Measurements from ENCODE around the gene GREM1. TPM values are rescaled to one million over a fixed set of nuclear protein-coding genes. Genes with fewer than 3 reads are reported as not detected.
A peak's percentile ranks its signal among the peaks of the same experiment; 100 is the strongest.

The GREM1 gene
- 1 to 10 TPM in 1 of 2 donors, under 1 TPM in 1; 0.50 to 1.1 TPM for total RNA-seq
- 1 to 10 TPM; 1.9 to 6.0 TPM for polyA plus RNA-seq (ENCODE audit: insufficient read length in 2 of 2)
- long read RNA-seq, donor 1, result 0 reads
- long read RNA-seq, donor 2, result 0 reads
- long read RNA-seq, donor 3, full-length matches to known transcripts, result 1 of 1 reads
- long read RNA-seq, donor 3, partial matches to known transcripts, result 0 of 1 reads
- long read RNA-seq, donor 3, other reads (novel, unspliced or antisense), result 0 of 1 reads
- long read RNA-seq, donor 4, result 0 reads

DNA sequence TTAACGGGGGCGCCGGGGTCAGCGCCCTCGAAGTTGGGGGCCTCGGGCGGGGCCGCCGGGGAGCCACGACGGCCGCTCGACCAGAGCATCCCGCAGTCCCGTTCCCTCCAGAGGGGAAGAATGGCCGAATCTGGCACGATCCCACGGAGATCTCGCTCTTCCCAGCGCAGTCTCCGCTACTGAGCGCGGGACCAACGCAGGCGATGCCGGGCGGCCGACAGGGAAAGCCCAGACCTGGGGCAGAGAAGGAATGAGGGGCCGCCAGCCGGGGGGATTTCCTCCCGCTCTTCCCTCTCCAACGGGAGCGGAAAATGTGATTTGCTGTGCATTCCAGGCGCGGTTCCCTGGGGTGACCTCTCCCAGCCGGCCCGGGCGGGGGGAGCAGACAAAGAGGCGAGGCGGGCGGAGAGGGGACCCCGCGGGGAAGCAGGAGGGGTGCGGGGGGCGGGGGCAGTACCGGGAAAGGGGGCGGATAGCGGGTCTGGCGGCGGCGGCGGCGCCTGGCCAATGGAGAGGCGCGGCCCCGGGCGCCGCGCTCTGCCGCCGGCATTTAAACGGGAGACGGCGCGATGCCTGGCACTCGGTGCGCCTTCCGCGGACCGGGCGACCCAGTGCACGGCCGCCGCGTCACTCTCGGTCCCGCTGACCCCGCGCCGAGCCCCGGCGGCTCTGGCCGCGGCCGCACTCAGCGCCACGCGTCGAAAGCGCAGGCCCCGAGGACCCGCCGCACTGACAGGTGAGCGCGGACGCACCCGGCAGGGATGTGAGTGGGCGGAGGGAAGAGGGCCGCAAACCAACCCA is at the start of gene GREM1:
Gene GREM1 (plus strand): TSS at position 579 of the 801 bp plus-strand sequence. CDS start 12,687 bp downstream, outside the sequence.
- under 1% methylated on average over 95 of the region's 99 CpGs for WGBS (ENCODE audit: insufficient coverage)
- peaks cover 62% of the 10 kb centered on the region for H3K27me3 ChIP-seq (ENCODE audit: control insufficient read depth, insufficient read depth, low read length)
- DNase-seq (ENCODE audit: low read depth in 4 of 6, low spot score in 6 of 6), result peak in 2 of 6 donors; percentile 53 to 62

GRCh38 chr15:32668942-32669341 is 48.9 kb upstream of the GREM1 start:
- Histone ChIP-seq H3K36me3 (ENCODE audit: control insufficient read depth, insufficient read depth, low read length) (peaks cover 12% of the 10 kb centered on the region), H3K27me3 (ENCODE audit: control insufficient read depth, insufficient read depth, low read length) (no peaks in the 10 kb centered on the region), H3K27ac (ENCODE audit: low read depth, low read length) (no peak overlapping the region), H3K4me3 (ENCODE audit: low read depth, low read length) (no peak overlapping the region), H3K4me1 (ENCODE audit: control insufficient read depth, insufficient read depth, low read length) (peaks cover 16% of the 10 kb centered on the region), H3K9me3 (ENCODE audit: control insufficient read depth, insufficient read depth, low read length) (no peaks in the 10 kb centered on the region)
- no peak for DNase-seq (ENCODE audit: low read depth in 4 of 6, low spot score in 6 of 6)
- WGBS (ENCODE audit: insufficient coverage), result no CpG with 5 or more reads among the region's 2 CpGs

More for the DNA sequence above, at the start of gene GREM1:
- no peak within 1 kb of the TSS for H3K27ac ChIP-seq (ENCODE audit: low read depth, low read length)
- no peaks in the 10 kb centered on the region for H3K9me3 ChIP-seq (ENCODE audit: control insufficient read depth, insufficient read depth, low read length)
- no peaks in the 10 kb centered on the region for H3K36me3 ChIP-seq (ENCODE audit: control insufficient read depth, insufficient read depth, low read length)
- peaks cover 21% of the 10 kb centered on the region for H3K4me1 ChIP-seq (ENCODE audit: control insufficient read depth, insufficient read depth, low read length)
- H3K4me3 ChIP-seq (ENCODE audit: low read depth, low read length), result peak within 1 kb of the TSS; percentile 25

GRCh38 chr15:32669896-32670611 is 47.8 kb upstream of the GREM1 start:
- Histone ChIP-seq H3K4me1 (ENCODE audit: control insufficient read depth, insufficient read depth, low read length) (peaks cover 16% of the 10 kb centered on the region), H3K36me3 (ENCODE audit: control insufficient read depth, insufficient read depth, low read length) (peaks cover 12% of the 10 kb centered on the region), H3K9me3 (ENCODE audit: control insufficient read depth, insufficient read depth, low read length) (no peaks in the 10 kb centered on the region), H3K4me3 (ENCODE audit: low read depth, low read length) (no peak overlapping the region), H3K27me3 (ENCODE audit: control insufficient read depth, insufficient read depth, low read length) (no peaks in the 10 kb centered on the region), H3K27ac (ENCODE audit: low read depth, low read length) (peak overlapping the region; percentile 20)
- WGBS (ENCODE audit: insufficient coverage), result 48% methylated on average over 5 of the region's 5 CpGs
- peak in 2 of 6 donors; percentile 41 to 67 for DNase-seq (ENCODE audit: low read depth in 4 of 6, low spot score in 6 of 6)

GRCh38 chr15:32670623-32671022 is 47.2 kb upstream of the GREM1 start:
- Histone ChIP-seq H3K36me3 (ENCODE audit: control insufficient read depth, insufficient read depth, low read length) (peaks cover 12% of the 10 kb centered on the region), H3K4me3 (ENCODE audit: low read depth, low read length) (no peak overlapping the region), H3K27ac (ENCODE audit: low read depth, low read length) (peak overlapping the region; percentile 20), H3K27me3 (ENCODE audit: control insufficient read depth, insufficient read depth, low read length) (no peaks in the 10 kb centered on the region), H3K4me1 (ENCODE audit: control insufficient read depth, insufficient read depth, low read length) (peaks cover 16% of the 10 kb centered on the region), H3K9me3 (ENCODE audit: control insufficient read depth, insufficient read depth, low read length) (no peaks in the 10 kb centered on the region)
- no peak for DNase-seq (ENCODE audit: low read depth in 4 of 6, low spot score in 6 of 6)
- no CpG with 5 or more reads among the region's 3 CpGs for WGBS (ENCODE audit: insufficient coverage)

DNA sequence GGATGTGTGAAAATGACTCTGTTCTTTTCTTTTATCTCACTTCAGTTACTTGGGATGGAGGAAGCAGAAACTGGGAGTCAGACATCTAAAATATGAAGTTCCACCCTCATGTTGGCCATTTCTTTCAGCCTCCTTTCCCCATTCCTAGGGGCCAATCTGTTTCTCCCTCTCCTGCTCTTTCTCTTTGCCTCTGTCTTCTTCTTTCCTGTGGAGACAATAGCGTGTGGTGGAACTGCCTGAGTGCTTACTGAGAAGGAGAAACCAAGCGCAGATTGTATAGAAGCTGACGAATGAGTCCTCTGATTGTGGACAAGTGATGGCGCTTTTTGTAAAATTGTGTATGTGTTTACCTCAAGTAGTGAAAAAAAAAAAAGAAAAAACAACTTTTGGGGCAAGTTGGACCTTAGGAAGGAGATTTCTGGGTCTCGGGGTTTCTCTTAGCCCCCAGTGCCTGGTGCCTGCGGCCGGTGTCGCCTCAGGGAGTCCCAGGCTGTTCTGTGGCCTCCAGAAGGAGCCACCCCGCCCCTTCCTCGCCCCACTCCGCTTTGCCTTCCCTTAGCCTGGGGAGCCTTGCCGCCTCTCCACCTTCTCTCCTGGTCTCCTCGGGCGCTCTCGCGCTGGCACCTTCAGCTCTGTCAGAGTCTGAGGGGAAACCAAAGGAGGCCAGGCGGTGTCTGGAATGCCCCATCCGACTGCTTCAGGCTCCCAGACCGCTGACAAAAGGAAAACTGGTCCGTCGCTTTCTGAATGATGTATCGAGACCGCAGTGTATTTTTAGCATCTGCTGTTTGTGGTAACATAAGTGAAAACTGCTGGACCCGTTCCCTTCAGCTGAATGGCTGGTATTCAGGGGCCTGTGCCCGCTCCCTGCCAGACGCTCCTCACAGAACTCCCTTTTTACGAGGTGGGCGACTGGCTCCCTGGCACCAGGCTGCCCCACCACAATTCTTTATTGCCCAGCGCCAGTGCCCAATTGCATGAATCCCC is 46.2 kb upstream of the GREM1 start:
- Histone ChIP-seq H3K36me3 (ENCODE audit: control insufficient read depth, insufficient read depth, low read length) (peaks cover 12% of the 10 kb centered on the region), H3K27me3 (ENCODE audit: control insufficient read depth, insufficient read depth, low read length) (no peaks in the 10 kb centered on the region), H3K9me3 (ENCODE audit: control insufficient read depth, insufficient read depth, low read length) (no peaks in the 10 kb centered on the region), H3K27ac (ENCODE audit: low read depth, low read length) (no peak overlapping the region), H3K4me3 (ENCODE audit: low read depth, low read length) (no peak overlapping the region), H3K4me1 (ENCODE audit: control insufficient read depth, insufficient read depth, low read length) (peaks cover 16% of the 10 kb centered on the region)
- peak in 1 of 6 donors; percentile 85 for DNase-seq (ENCODE audit: low read depth in 4 of 6, low spot score in 6 of 6)
- WGBS (ENCODE audit: insufficient coverage), result 76% methylated on average over 24 of the region's 29 CpGs

- H3K36me3 ChIP-seq (ENCODE audit: control insufficient read depth, insufficient read depth, low read length), result peaks cover 9% of the 10 kb centered on the region
- H3K4me3 ChIP-seq (ENCODE audit: low read depth, low read length), result no peak overlapping the region
- WGBS (ENCODE audit: insufficient coverage), result no CpG with 5 or more reads among the region's 2 CpGs
- H3K27ac ChIP-seq (ENCODE audit: low read depth, low read length), result no peak overlapping the region
- no peak for DNase-seq (ENCODE audit: low read depth in 4 of 6, low spot score in 6 of 6)
- no peaks in the 10 kb centered on the region for H3K27me3 ChIP-seq (ENCODE audit: control insufficient read depth, insufficient read depth, low read length)
- H3K4me1 ChIP-seq (ENCODE audit: control insufficient read depth, insufficient read depth, low read length), result peaks cover 16% of the 10 kb centered on the region
- no peaks in the 10 kb centered on the region for H3K9me3 ChIP-seq (ENCODE audit: control insufficient read depth, insufficient read depth, low read length)
Measured at GRCh38 chr15:32674681-32675080, 43.1 kb upstream of the GREM1 start.

- peaks cover 9% of the 10 kb centered on the region for H3K36me3 ChIP-seq (ENCODE audit: control insufficient read depth, insufficient read depth, low read length)
Measured at GRCh38 chr15:32675466-32675865, 42.3 kb upstream of the GREM1 start.

GRCh38 chr15:32676169-32676568 is 41.6 kb upstream of the GREM1 start:
- Histone ChIP-seq H3K27me3 (ENCODE audit: control insufficient read depth, insufficient read depth, low read length) (no peaks in the 10 kb centered on the region), H3K4me1 (ENCODE audit: control insufficient read depth, insufficient read depth, low read length) (peaks cover 11% of the 10 kb centered on the region), H3K9me3 (ENCODE audit: control insufficient read depth, insufficient read depth, low read length) (no peaks in the 10 kb centered on the region), H3K36me3 (ENCODE audit: control insufficient read depth, insufficient read depth, low read length) (peaks cover 9% of the 10 kb centered on the region), H3K27ac (ENCODE audit: low read depth, low read length) (no peak overlapping the region), H3K4me3 (ENCODE audit: low read depth, low read length) (no peak overlapping the region)
- WGBS (ENCODE audit: insufficient coverage), result 55% methylated on average over 2 of the region's 2 CpGs
- peak in 2 of 6 donors; percentile 57 to 61 for DNase-seq (ENCODE audit: low read depth in 4 of 6, low spot score in 6 of 6)

More at GRCh38 chr15:32675466-32675865, 42.3 kb upstream of the GREM1 start:
- DNase-seq (ENCODE audit: low read depth in 4 of 6, low spot score in 6 of 6), result no peak
- Histone ChIP-seq H3K4me1 (ENCODE audit: control insufficient read depth, insufficient read depth, low read length) (peaks cover 11% of the 10 kb centered on the region), H3K27ac (ENCODE audit: low read depth, low read length) (no peak overlapping the region), H3K27me3 (ENCODE audit: control insufficient read depth, insufficient read depth, low read length) (no peaks in the 10 kb centered on the region), H3K4me3 (ENCODE audit: low read depth, low read length) (no peak overlapping the region), H3K9me3 (ENCODE audit: control insufficient read depth, insufficient read depth, low read length) (no peaks in the 10 kb centered on the region)
- 50% methylated on average over 1 of the region's 6 CpGs for WGBS (ENCODE audit: insufficient coverage)

Data from spinal cord (tissue), 10 donors.